Right renal pelvis (tissue), 4 donors: Measurements from ENCODE around the gene SPRYD4. TPM values are rescaled to one million over a fixed set of nuclear protein-coding genes. Genes with fewer than 3 reads are reported as not detected.
"Not testable (repeated sequence)": the region's sequence is repeated elsewhere in the genome, so short reads cannot be mapped to it uniquely, and the experiment has no call there.

Experiments
- DNase-seq, 4 donors: peaks; one replicate each; pipeline ENCODE4 v3.0.0-alpha.2; 2013; ENCODE audit warnings: low read depth in 4 of 4, low spot score in 3 of 4, missing footprints in 1 of 4
- polyA plus RNA-seq, 4 donors: library from polyadenylated mRNA; unstranded; fragments of 120-200 nt; gene quantifications; one replicate each; pipeline ENCODE4 v1.2.1, GENCODE V29; 2013; ENCODE audit not compliant: insufficient read length in 4 of 4

SPRYD4 gene
- polyA plus RNA-seq = 1 to 10 TPM; 3.5 to 4.8 (median 4.3) TPM

DNA sequence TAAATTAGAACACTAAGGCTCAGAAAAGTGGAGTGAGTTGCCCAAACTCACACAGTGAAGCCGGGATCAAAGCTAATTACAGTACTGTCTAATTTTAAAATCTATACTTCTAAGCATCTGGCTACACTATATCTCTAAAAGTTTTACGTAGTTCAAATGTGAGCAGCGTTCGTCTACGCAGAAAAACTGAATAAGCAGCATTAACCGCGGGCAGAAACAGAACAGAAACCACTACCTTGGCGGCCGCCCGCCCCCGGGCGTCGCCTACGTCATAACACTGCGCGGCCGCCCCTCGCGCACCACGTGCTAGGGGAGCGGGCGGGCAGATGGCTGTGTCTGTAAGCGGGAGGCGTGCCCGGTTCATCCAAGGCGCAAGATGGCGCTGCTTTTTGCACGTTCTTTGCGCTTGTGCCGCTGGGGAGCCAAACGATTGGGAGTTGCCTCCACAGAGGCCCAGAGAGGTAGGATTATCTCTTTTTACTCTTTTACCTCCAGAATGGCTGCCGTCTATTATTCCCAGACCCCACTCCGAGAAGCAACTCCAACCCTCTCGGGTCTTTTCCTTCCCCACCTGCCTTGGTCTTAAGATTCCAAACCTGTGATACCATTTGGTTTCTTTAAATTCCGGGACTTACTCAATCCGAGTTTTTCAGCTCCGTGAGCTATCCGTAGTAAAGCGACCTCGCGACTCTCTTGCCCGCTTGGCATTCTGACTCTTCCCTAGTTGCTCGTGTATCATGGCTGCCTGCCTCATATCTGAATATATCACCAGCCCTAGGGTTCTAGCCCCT, at the start of gene SPRYD4:
Gene SPRYD4 (plus strand): TSS at position 363 of the 791 bp plus-strand sequence. CDS start 14 bp downstream, at position 377.
- DNase-seq = peak; percentile 80 to 86 (median 84)

GRCh38 chr12:56420411-56420810, 48.0 kb upstream of the SPRYD4 start:
- no peak for DNase-seq

GRCh38 chr12:56425193-56425592, 43.2 kb upstream of the SPRYD4 start:
- DNase-seq = no peak

- no peak for DNase-seq
Observed at GRCh38 chr12:56425940-56426438, 42.4 kb upstream of the SPRYD4 start.

DNA sequence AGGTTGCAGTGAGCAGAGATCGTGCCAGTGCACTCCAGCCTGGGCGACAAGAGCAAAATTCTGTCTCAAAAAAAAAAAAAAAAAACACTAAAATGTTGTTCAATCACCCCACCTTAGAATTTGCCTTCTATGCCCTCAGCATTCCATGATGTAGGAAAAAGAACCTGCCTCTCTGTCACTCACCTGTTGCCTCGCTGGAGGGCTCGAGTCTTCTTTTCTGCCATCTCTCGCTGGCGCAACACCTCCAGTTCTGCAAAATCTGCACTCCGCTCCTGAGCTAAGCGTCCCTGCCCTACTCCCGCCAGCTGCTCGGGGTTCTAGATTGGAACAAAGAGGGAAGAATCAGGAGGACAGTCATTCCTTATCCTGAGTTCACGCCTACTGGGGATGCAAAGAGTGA, 37.1 kb upstream of the SPRYD4 start:
- DNase-seq = no peak

DNA sequence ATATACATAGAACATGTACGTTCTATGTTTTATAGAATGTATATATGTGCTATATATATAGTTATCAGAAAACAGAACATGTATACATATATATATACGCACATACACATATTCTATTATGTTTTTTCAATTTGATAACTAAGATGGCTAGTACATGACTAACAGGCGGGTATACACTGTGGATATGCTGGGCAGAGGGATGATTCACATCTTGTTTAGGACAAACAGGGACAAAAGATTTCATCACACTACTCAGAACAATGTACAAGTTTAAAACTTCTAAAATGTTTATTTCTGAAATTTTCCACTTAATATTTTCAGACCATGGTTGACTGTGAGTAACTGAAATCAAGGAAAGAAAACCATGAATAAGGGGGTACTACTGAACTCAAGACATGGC, 36.5 kb upstream of the SPRYD4 start:
- no peak for DNase-seq

GRCh38 chr12:56434828-56435227, 33.5 kb upstream of the SPRYD4 start:
- no peak for DNase-seq

DNA sequence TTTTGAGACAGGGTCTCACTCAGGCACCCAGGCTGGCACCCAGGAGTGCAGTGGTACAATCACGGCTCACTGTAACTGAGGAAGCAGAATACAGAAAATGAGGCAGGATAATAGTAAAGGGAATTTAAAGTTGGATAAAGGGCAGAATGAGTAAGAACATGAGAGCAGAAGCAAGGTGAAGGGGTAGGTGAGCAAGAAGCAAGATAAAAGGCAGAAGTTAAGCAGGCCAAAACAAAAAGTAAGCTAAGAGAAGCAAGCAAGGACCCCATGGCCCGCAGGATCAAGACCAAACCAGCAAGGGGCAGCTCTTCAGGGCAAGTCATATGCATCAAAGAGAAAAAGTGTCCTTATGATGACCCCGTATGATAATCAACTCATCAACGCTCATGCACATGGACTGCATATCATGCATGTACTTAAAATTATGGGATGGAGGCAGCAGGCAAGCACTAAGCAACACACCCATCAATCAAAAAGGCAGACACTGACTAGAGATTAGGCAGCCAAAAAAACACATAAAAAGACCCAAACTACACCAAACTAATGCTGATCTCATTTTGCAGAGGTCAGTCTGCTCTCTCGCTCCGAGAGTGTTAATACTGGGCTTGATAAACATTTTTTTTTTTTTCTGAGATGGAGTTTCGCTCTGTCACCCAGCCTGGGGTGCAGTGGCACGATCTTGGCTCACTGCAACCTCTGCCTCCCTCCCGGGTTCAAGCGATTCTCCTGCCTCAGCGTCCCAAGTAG, 30.8 kb upstream of the SPRYD4 start:
- DNase-seq = no peak

DNA sequence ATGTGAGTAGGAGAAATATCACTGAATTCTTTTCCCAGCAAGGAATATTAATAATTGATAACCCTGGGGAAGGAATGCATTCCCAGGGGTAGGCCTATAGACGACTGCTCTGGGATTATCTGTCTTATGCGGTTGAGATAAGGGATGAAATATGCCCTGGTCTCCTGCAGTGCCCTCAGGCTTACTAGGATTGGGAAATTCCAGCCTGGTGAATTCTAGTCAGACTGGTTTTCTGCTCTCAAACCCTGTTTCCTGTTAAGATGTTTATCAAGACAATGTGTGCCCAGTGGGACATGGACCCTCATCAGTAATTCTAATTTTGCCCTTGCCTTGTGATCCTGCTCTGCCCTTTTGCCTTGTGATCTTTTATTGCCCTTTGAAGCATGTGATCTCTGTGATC, 25.2 kb upstream of the SPRYD4 start:
- not testable (repeated sequence) for DNase-seq

GRCh38 chr12:56448860-56449621, 19.3 kb upstream of the SPRYD4 start, which contains the start of gene TIMELESS:
Gene TIMELESS, minus strand, starts transcription at chr12:56449426. Its CDS starts 15,256 bp downstream, at chr12:56434170.
- DNase-seq = peak; percentile 83 to 96 (median 88)

DNA sequence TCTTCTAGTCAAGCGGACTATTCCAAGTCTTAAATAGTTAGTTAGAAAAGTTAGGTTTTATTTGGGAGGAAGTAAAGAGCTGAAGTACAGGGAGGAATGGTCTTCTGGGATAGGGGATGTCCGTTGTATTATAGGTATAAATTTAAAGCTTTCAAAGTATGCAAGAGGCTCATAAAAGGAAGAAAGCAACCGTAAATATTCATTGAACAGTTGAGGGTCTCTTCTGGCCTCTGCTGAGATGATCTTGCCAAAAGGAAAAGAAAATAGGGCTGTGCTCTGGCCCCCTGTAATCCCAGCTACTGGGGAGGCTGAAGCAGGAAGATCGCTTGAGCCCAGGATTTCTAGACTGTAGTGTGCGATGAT, 18.8 kb upstream of the SPRYD4 start:
- DNase-seq = no peak

DNA sequence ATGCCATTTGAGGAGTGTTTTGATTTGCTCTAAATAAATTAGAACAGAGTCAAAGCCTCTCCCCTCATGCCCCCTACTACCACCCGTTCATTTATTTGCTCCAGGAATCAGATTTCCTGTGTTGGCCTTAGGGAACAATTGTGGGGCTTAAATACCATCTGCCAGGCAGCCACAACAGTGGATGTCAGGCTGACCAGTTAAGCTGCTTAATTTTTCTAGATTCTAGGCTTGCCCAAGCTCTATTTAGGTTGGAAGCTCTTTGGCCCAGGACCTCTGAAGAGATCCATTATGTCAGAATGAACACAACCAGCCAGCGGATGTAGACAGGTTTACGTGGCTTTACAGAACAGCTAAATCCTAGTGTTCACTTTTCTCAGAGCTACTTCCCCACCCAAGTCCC, 18.1 kb upstream of the SPRYD4 start:
- DNase-seq = no peak

GRCh38 chr12:56451147-56451546, 17.2 kb upstream of the SPRYD4 start:
- no peak for DNase-seq

DNA sequence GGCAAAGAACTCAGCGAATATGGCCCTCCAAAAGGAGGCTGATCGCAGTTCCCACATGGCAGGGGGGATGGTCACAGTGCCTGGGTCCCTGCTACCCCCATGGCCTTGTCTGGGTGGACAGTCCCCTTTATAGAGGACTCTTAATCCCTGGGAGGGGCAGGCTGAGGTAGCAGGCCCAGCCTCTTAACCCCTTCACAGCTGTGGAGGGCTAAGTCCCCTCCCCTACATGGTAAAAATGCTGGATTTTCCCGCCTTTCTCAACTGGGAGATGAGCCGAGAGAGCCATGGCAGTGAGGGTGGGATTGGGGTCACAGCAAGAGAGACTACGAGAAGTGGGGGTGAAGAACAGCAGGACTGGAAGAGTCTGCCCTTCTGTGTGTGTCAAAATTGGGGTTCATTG, 13.8 kb upstream of the SPRYD4 start, which contains the start of gene MIP:
Gene MIP (minus strand): TSS at position 101 of the 400 bp plus-strand sequence. CDS start 44 bp downstream, at position 57.
- DNase-seq = no peak

- no peak for DNase-seq
Observed at GRCh38 chr12:56457817-56458216, 10.6 kb upstream of the SPRYD4 start.

GRCh38 chr12:56461235-56462159, 6.9 kb upstream of the SPRYD4 start:
- no peak for DNase-seq

GRCh38 chr12:56462565-56462964, 5.8 kb upstream of the SPRYD4 start:
- no peak for DNase-seq

- DNase-seq = no peak
Observed at GRCh38 chr12:56469007-56469930, 891 bp downstream of the SPRYD4 start.

- no peak for DNase-seq
Observed at GRCh38 chr12:56474389-56474788, 6.0 kb downstream of the SPRYD4 start.
